HL-60 (cell line): ENCODE data around the gene SLC6A6.

Source experiments
- DNase-seq, 2 experiments: peaks; one replicate each; pipeline ENCODE4 v3.0.0-alpha.2; 2010 to 2020; ENCODE audit warnings: low read depth in 1 of 2, low spot score in 1 of 2
- H3K27ac ChIP-seq: fragments of 250-450 bp; sonication (Bioruptor Pico); replicated peaks from 2 replicates; pipeline ENCODE4 v1.5.1; 2020; ENCODE audit warnings: mild to moderate bottlenecking, moderate library complexity
- H3K27me3 ChIP-seq: fragments of 250-450 bp; sonication (Bioruptor Pico); 2 replicates; pipeline ENCODE4 v1.5.1; 2021; ENCODE audit warnings: mild to moderate bottlenecking, moderate library complexity; ENCODE audit not compliant: insufficient read depth, poor library complexity, severe bottlenecking
- H3K4me3 ChIP-seq: replicated peaks from 2 replicates; pipeline ENCODE4 v1.5.1; 2011; ENCODE audit warnings: mild to moderate bottlenecking, control low read depth, low read length; ENCODE audit not compliant: insufficient read depth
- GABPA ChIP-seq: IDR thresholded peaks from 2 replicates; pipeline ENCODE4 v1.6.1; 2012; ENCODE audit warnings: low read depth
- POLR2AphosphoS5 ChIP-seq: IDR thresholded peaks from 2 replicates; pipeline ENCODE4 v1.6.1; 2012; ENCODE audit warnings: low read depth
- SPI1 ChIP-seq: IDR thresholded peaks from 2 replicates; pipeline ENCODE4 v1.6.1; 2012; ENCODE audit warnings: low read depth, mild to moderate bottlenecking, borderline replicate concordance
- TF ChIP-seq, protein P1 (sequence below): IDR thresholded peaks from one replicate; pipeline ENCODE4 v1.5.1; 2011; ENCODE audit warnings: low read length, control low read depth, inconsistent platforms; ENCODE audit not compliant: insufficient read depth
- TF ChIP-seq, protein P2 (sequence below): IDR thresholded peaks from 2 replicates; pipeline ENCODE4 v1.6.1; 2012; ENCODE audit warnings: low read depth; ENCODE audit not compliant: insufficient replicate concordance

The SLC6A6 gene

DNA sequence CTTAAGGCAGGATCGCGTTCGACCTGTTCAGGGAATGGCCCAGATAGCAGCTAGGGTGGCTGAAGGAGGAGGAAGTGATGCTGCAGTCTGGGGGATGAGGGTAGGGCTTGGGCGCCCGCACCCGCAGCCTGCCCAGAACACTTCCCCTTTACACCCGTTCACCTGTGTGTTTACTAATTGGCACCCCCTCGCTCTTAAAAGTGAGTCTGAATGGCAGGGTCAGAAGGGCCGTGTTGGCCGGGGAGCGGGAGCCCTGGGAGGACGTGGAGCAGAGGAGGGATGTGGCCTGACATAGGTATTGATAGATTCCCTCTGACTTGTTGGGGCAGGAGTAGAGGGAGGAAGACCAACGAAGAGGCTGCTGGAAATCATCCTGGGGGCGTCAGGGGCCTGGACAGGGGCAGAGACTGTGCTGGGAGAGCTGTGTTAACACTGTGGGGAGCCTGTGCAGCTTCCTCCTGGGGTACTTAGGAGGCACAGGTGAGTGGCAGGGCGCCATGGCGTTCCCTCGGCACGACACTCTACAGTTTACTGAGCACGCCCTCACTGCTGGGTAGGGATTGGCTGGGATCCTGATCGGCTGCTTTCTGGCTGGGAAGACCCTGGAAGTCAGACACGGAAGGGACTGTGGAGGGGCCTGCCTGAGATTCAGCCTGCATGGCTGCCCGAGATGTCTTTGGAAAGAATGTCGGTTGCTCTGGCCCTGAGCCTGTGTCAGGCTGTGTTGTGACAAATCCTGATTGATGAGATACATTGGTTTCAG is 51.7 kb downstream of the SLC6A6 start:
- TF ChIP-seq SPI1: no peak
- TF ChIP-seq, protein P1, sequence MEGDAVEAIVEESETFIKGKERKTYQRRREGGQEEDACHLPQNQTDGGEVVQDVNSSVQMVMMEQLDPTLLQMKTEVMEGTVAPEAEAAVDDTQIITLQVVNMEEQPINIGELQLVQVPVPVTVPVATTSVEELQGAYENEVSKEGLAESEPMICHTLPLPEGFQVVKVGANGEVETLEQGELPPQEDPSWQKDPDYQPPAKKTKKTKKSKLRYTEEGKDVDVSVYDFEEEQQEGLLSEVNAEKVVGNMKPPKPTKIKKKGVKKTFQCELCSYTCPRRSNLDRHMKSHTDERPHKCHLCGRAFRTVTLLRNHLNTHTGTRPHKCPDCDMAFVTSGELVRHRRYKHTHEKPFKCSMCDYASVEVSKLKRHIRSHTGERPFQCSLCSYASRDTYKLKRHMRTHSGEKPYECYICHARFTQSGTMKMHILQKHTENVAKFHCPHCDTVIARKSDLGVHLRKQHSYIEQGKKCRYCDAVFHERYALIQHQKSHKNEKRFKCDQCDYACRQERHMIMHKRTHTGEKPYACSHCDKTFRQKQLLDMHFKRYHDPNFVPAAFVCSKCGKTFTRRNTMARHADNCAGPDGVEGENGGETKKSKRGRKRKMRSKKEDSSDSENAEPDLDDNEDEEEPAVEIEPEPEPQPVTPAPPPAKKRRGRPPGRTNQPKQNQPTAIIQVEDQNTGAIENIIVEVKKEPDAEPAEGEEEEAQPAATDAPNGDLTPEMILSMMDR: no peak
- TF ChIP-seq GABPA: no peak
- TF ChIP-seq POLR2AphosphoS5: no peak
- TF ChIP-seq, protein P2, sequence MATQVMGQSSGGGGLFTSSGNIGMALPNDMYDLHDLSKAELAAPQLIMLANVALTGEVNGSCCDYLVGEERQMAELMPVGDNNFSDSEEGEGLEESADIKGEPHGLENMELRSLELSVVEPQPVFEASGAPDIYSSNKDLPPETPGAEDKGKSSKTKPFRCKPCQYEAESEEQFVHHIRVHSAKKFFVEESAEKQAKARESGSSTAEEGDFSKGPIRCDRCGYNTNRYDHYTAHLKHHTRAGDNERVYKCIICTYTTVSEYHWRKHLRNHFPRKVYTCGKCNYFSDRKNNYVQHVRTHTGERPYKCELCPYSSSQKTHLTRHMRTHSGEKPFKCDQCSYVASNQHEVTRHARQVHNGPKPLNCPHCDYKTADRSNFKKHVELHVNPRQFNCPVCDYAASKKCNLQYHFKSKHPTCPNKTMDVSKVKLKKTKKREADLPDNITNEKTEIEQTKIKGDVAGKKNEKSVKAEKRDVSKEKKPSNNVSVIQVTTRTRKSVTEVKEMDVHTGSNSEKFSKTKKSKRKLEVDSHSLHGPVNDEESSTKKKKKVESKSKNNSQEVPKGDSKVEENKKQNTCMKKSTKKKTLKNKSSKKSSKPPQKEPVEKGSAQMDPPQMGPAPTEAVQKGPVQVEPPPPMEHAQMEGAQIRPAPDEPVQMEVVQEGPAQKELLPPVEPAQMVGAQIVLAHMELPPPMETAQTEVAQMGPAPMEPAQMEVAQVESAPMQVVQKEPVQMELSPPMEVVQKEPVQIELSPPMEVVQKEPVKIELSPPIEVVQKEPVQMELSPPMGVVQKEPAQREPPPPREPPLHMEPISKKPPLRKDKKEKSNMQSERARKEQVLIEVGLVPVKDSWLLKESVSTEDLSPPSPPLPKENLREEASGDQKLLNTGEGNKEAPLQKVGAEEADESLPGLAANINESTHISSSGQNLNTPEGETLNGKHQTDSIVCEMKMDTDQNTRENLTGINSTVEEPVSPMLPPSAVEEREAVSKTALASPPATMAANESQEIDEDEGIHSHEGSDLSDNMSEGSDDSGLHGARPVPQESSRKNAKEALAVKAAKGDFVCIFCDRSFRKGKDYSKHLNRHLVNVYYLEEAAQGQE: no peak
- Histone ChIP-seq H3K4me3 (no peak overlapping the region), H3K27ac (no peak overlapping the region), H3K27me3 (no peaks in the 10 kb centered on the region)
- DNase-seq: no peak

DNA sequence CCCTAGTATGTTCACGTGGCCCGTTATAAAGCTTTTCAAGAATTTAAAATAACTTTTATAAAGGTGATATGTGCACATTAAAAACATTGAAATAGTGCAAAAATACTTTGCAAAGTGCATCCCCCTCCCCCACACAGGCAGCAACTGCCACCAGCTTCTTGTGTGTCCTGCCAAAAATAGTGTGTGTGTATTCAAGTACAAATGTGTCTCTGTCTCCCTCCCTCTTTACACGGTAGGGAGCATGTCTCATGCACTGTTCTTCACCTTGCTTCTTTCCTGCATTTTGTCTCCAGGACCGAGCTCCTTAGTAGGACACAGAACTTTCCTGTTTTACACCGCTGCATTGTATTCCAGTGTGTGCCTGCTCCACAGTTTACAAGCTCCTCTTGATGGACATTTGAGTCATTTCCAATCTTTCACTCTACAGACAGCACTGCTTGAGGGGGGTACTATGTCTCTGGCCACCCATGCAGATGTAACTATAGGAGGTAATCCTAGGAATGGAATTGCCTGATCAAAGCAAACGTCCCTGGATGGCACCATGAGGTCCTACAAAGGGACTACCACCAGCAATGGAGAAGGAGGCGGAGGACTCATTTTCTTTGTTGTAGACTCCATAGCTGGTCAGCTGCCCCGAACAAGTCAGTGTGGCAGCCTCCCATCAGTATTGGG is 52.4 kb downstream of the SLC6A6 start:
- Histone ChIP-seq H3K27ac (no peak overlapping the region), H3K27me3 (no peaks in the 10 kb centered on the region), H3K4me3 (no peak overlapping the region)
- DNase-seq: no peak
- TF ChIP-seq, protein P1: no peak
- no peak for TF ChIP-seq GABPA
- no peak for TF ChIP-seq SPI1
- TF ChIP-seq, protein P2: no peak
- no peak for TF ChIP-seq POLR2AphosphoS5

DNA sequence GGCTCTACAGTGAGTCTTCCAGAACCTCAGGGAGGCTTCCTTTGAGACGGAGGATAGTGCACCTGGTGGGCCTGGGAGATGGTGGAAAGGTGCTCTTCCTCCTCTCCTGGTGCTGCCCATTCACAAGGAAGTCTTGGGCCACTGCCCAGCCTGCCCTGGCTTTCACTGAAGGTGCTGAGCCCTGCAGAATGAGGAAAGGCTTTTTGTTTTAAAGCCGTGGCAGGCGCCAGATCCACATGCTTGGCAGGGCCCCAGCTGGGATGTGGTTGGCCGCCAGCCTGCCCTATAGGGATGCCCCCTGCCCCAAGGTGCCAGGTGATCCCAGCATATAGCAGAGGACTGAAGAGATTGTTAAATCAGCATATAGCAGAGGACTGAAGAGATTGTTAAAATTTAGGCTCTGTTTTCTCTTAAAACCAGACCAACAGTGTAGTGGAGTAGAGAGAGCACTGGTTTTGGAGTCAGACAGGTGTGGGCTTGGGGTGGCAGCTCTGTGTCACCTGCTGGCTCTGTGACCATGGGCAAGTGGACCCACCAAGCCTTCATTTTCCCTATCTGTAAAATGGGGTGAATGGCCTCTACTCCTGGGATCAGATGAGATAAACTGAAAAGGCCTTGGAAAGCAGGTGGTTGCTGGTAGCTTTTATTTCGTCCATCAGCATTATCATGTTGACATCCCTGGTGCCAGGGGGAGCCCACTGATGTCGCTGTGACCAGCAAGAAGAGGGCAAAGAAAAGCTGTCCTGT is 53.3 kb downstream of the SLC6A6 start:
- no peak for DNase-seq
- H3K27ac ChIP-seq: no peak overlapping the region
- no peak overlapping the region for H3K4me3 ChIP-seq
- TF ChIP-seq GABPA: no peak
- TF ChIP-seq, protein P1: no peak
- TF ChIP-seq, protein P2: no peak
- no peak for TF ChIP-seq SPI1
- no peak; the same call in 1 of the 2 replicates for TF ChIP-seq POLR2AphosphoS5
- no peaks in the 10 kb centered on the region for H3K27me3 ChIP-seq
